A549 (cell line): ENCODE results near the gene PRKAB2.

ENCODE experiments used
- CEBPB ChIP-seq, 2 experiments: fragments of >200 bp in 1 of 2; sonication (Bioruptor Twin) in 1 of 2; formaldehyde crosslinking in 1 of 2; IDR thresholded peaks; 2 replicates each; pipeline ENCODE4 v1.6.1; 2012 to 2016
- CTCF ChIP-seq: fragments of >200 bp; sonication (Bioruptor Twin); formaldehyde crosslinking; IDR thresholded peaks from 3 replicates; pipeline ENCODE4 v1.5.1; 2016
- HDAC2 ChIP-seq: fragments of 200-600 bp; sonication (generic); IDR thresholded peaks from 2 replicates; pipeline ENCODE4 v1.6.1; 2016
- HOXB5 ChIP-seq: fragments of 250-450 bp; sonication (Bioruptor Pico); IDR thresholded peaks from 2 replicates; pipeline ENCODE4 v1.5.0; 2020; ENCODE audit warnings: mild to moderate bottlenecking, moderate library complexity
- POLR2A ChIP-seq: IDR thresholded peaks from 2 replicates; pipeline ENCODE4 v1.6.1; 2012; ENCODE audit warnings: mild to moderate bottlenecking, low read length
- SMC3 ChIP-seq: fragments of >200 bp; sonication (Bioruptor Twin); formaldehyde crosslinking; IDR thresholded peaks from 3 replicates; pipeline ENCODE4 v1.6.1; 2018; ENCODE audit warnings: inconsistent platforms
- TF ChIP-seq, protein P1 (sequence below): fragments of 150-350 bp; IDR thresholded peaks from 2 replicates; pipeline ENCODE4 v1.6.1; 2014; ENCODE audit warnings: low read depth, mild to moderate bottlenecking, low read length

DNA sequence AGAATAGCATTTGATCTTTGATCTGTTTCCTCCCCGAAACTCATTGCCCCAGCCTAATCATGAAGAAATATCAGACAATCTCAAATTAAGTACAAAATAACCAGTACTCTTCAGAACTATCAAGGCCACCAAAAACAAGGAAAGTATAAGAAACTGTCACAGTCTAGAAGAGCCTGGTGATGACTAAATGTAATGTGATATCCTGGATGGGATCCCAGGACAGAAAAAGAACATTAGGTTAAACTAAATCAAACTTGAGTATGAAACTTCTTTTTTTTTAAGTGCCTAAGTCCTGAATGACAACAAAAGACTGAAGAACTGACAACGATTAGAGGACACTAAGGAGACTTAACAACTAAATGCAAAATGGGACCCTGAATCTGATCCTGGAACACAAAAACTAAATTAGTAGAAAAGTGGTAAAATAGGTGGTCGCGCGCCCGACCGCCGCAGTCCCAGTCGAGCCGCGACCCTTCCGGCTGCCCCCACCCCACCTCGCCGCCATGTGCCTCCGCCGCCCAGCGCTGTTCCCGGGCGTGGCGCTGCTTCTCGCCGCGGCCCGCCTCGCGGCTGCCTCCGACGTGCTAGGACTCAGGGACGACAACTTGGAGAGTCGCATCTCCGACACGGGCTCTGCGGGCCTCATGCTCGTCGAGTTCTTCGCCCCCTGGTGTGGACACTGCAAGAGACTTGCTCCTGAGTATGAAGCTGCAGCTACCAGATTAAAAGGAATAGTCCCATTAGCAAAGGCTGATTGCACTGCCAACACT is 5.5 kb upstream of the PRKAB2 start:
- TF ChIP-seq CTCF (no peak), POLR2A (no peak), HOXB5 (CRISPR knock-in tag) (no peak), HDAC2 (no peak), SMC3 (no peak), CEBPB (IDR thresholded peaks at IDR 0.05) (no peak)
- TF ChIP-seq, protein P1, sequence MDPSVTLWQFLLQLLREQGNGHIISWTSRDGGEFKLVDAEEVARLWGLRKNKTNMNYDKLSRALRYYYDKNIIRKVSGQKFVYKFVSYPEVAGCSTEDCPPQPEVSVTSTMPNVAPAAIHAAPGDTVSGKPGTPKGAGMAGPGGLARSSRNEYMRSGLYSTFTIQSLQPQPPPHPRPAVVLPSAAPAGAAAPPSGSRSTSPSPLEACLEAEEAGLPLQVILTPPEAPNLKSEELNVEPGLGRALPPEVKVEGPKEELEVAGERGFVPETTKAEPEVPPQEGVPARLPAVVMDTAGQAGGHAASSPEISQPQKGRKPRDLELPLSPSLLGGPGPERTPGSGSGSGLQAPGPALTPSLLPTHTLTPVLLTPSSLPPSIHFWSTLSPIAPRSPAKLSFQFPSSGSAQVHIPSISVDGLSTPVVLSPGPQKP: no peak
